SK-N-SH (cell line): Measurements from ENCODE around the gene PTPRK. TPM values are rescaled to one million over a fixed set of nuclear protein-coding genes. Genes with fewer than 3 reads are reported as not detected.

Experiments
- CTCF ChIA-PET: fragments of 300-600, 350-600 bp; formaldehyde crosslinking; extraction: SDS; loops from one replicate; lab custom pipeline; 2021; lab: Yijun Ruan, JAX
- POLR2A ChIA-PET: fragments of 350-600 bp; sonication (Branson Sonifier 250); formaldehyde crosslinking; extraction: SDS; loops from one replicate; lab custom pipeline; 2020; ENCODE audit warnings: antibody characterized with exemption, inconsistent platforms; lab: Yijun Ruan, JAX
- DNase-seq: peaks from one replicate; pipeline ENCODE4 v3.0.0; 2012
- H2AFZ ChIP-seq: fragments of 200-600 bp; sonication (generic); 2 replicates; pipeline ENCODE4 v1.8.1; 2016; ENCODE audit warnings: antibody characterized with exemption, mild to moderate bottlenecking, low read depth
- H3F3A ChIP-seq: fragments of 200-600 bp; sonication (generic); replicated peaks from 2 replicates; pipeline ENCODE3; 2016; ENCODE audit warnings: antibody characterized with exemption, mild to moderate bottlenecking; ENCODE audit not compliant: insufficient read depth
- H3K27ac ChIP-seq, 2 experiments: fragments of 200-500 bp in 1 of 2; fragments of 200-600 bp in 1 of 2; sonication (Bioruptor generic) in 1 of 2; sonication (generic), shearing (Covaris generic) in 1 of 2; 2 replicates each; pipeline versions ENCODE4 v1.5.1 to v1.6.1; 2014 to 2016; ENCODE audit warnings: low read depth in 2 of 2, inconsistent platforms in 1 of 2, low read length in 1 of 2, mild to moderate bottlenecking in 1 of 2, mixed read lengths in 1 of 2
- H3K27me3 ChIP-seq: fragments of 200-600 bp; sonication (generic), shearing (Covaris generic); 2 replicates; pipeline ENCODE4 v1.6.1; 2016; ENCODE audit warnings: mixed run types; ENCODE audit not compliant: insufficient read depth
- H3K36me3 ChIP-seq, 2 experiments: fragments of 200-500 bp in 1 of 2; fragments of 200-600 bp in 1 of 2; sonication (Bioruptor generic) in 1 of 2; sonication (generic) in 1 of 2; replicated peaks in 1 of 2; 2 replicates each; pipeline versions ENCODE3 to v1.5.1; 2014 to 2016; ENCODE audit warnings: low read length in 1 of 2, mild to moderate bottlenecking in 1 of 2; ENCODE audit not compliant: insufficient read depth in 2 of 2, control insufficient read depth in 1 of 2
- H3K4me1 ChIP-seq, 2 experiments: fragments of 200-500 bp in 1 of 2; fragments of 200-600 bp in 1 of 2; sonication (Bioruptor generic) in 1 of 2; sonication (generic), shearing (Covaris generic) in 1 of 2; 2 replicates each; pipeline versions ENCODE4 v1.5.1 to v1.6.1; 2014 to 2016; ENCODE audit warnings: low read depth in 1 of 2, low read length in 1 of 2, mixed run types in 1 of 2; ENCODE audit not compliant: insufficient read depth in 2 of 2, control insufficient read depth in 1 of 2
- H3K4me2 ChIP-seq: fragments of 200-600 bp; sonication (generic), shearing (Covaris generic); 2 replicates; pipeline ENCODE4 v1.6.1; 2017; ENCODE audit warnings: mixed run types
- H3K4me3 ChIP-seq, 2 experiments: fragments of 200-500 bp in 1 of 2; fragments of 200-600 bp in 1 of 2; sonication (Bioruptor generic) in 1 of 2; sonication (generic), shearing (Covaris generic) in 1 of 2; 2 replicates each; pipeline versions ENCODE4 v1.5.1 to v1.8.1; 2014 to 2016; ENCODE audit warnings: low read depth in 2 of 2, inconsistent platforms in 1 of 2, low read length in 1 of 2, mild to moderate bottlenecking in 1 of 2, mixed read lengths in 1 of 2, moderate library complexity in 1 of 2
- H3K79me2 ChIP-seq: fragments of 200-600 bp; sonication (generic); 2 replicates; pipeline ENCODE4 v1.8.1; 2017; ENCODE audit warnings: mild to moderate bottlenecking; ENCODE audit not compliant: insufficient read depth
- H3K9ac ChIP-seq: fragments of 200-600 bp; sonication (generic); 2 replicates; pipeline ENCODE4 v1.6.1; 2017; ENCODE audit warnings: mixed run types
- H3K9me2 ChIP-seq: fragments of 200-600 bp; sonication (generic); 2 replicates; pipeline ENCODE4 v1.6.1; 2017; ENCODE audit warnings: mixed run types
- H3K9me3 ChIP-seq: fragments of 200-600 bp; sonication (generic); 2 replicates; pipeline ENCODE4 v1.6.1; 2017; ENCODE audit warnings: mixed run types, mild to moderate bottlenecking, moderate library complexity
- H4K20me1 ChIP-seq: fragments of 200-600 bp; sonication (generic); 2 replicates; pipeline ENCODE4 v1.6.1; 2017; ENCODE audit warnings: mild to moderate bottlenecking, mixed run types; ENCODE audit not compliant: insufficient read depth
- CTCF ChIP-seq: fragments of 200-600 bp; sonication (generic); IDR thresholded peaks from 2 replicates; pipeline ENCODE4 v1.6.1; 2017; ENCODE audit warnings: antibody characterized with exemption, mild to moderate bottlenecking, moderate library complexity
- EZH2phosphoT487 ChIP-seq: fragments of 200-600 bp; sonication (generic); IDR thresholded peaks from 2 replicates; pipeline ENCODE4 v1.6.1; 2017; ENCODE audit warnings: low read depth, mixed run types, mild to moderate bottlenecking, antibody characterized with exemption, moderate library complexity, borderline replicate concordance
- FOSL2 ChIP-seq: IDR thresholded peaks from 2 replicates; pipeline ENCODE4 v1.4.0; 2012; ENCODE audit warnings: low read depth, mild to moderate bottlenecking, moderate library complexity, borderline replicate concordance
- FOXJ3 ChIP-seq: sonication (generic); formaldehyde crosslinking; IDR thresholded peaks from 2 replicates; pipeline ENCODE4 v1.5.1; 2020; ENCODE audit warnings: mild to moderate bottlenecking, missing genetic modification reagents
- GABPA ChIP-seq: IDR thresholded peaks from 2 replicates; pipeline ENCODE4 v1.4.0; 2012; ENCODE audit warnings: low read depth, mild to moderate bottlenecking
- GATA2 ChIP-seq: sonication (generic); formaldehyde crosslinking; IDR thresholded peaks from 2 replicates; pipeline ENCODE4 v1.5.0; 2020; ENCODE audit warnings: mild to moderate bottlenecking, missing genetic modification reagents
- JUND ChIP-seq: IDR thresholded peaks from 2 replicates; pipeline ENCODE4 v1.4.0; 2012
- MEF2A ChIP-seq: IDR thresholded peaks from 2 replicates; pipeline ENCODE4 v1.4.0; 2012; ENCODE audit warnings: low read depth, borderline replicate concordance
- MXI1 ChIP-seq: IDR thresholded peaks from 2 replicates; pipeline ENCODE4 v1.6.1; 2012; ENCODE audit warnings: mild to moderate bottlenecking, low read depth, low read length, improper control_type of control experiment
- NFIC ChIP-seq: IDR thresholded peaks from 2 replicates; pipeline ENCODE4 v1.4.0; 2012; ENCODE audit warnings: borderline replicate concordance
- NRF1 ChIP-seq: IDR thresholded peaks from 2 replicates; pipeline ENCODE4 v1.6.1; 2012; ENCODE audit warnings: low read depth, mild to moderate bottlenecking, low read length
- PBX3 ChIP-seq: IDR thresholded peaks from 2 replicates; pipeline ENCODE4; 2012
- POLR2AphosphoS5 ChIP-seq: IDR thresholded peaks from 2 replicates; pipeline ENCODE4 v1.6.1; 2012; ENCODE audit warnings: low read depth, low read length
- RXRA ChIP-seq: IDR thresholded peaks from 2 replicates; pipeline ENCODE4 v1.4.0; 2012; ENCODE audit warnings: low read depth, mild to moderate bottlenecking, borderline replicate concordance
- SIN3A ChIP-seq: IDR thresholded peaks from 2 replicates; pipeline ENCODE4 v1.6.1; 2012; ENCODE audit warnings: low read depth, mild to moderate bottlenecking, low read length, moderate library complexity, borderline replicate concordance
- TCF12 ChIP-seq: IDR thresholded peaks from 2 replicates; pipeline ENCODE4 v1.4.0; 2012
- USF1 ChIP-seq: IDR thresholded peaks from 2 replicates; pipeline ENCODE4 v1.4.0; 2012; ENCODE audit warnings: low read depth, borderline replicate concordance
- USF2 ChIP-seq: fragments of 150-350 bp; IDR thresholded peaks from 2 replicates; pipeline ENCODE4 v1.6.1; 2017; ENCODE audit warnings: antibody characterized with exemption, low read length, low read depth, borderline replicate concordance
- YY1 ChIP-seq: IDR thresholded peaks from 2 replicates; pipeline ENCODE4 v1.4.0; 2012; ENCODE audit warnings: low read depth, mild to moderate bottlenecking
- ZBTB33 ChIP-seq: IDR thresholded peaks from 2 replicates; pipeline ENCODE4 v1.4.0; 2012; ENCODE audit warnings: low read depth, borderline replicate concordance
- WGBS: methylation state at CpG from one replicate; pipeline ENCODE4 v1.1.6; 2017; ENCODE audit warnings: low lambda C conversion rate; 5-methylcytosine and 5-hydroxymethylcytosine counted together
- polyA plus RNA-seq, 3 experiments: library from polyadenylated mRNA; depleted of rRNA; stranded (reverse); fragments of >200 nt; gene quantifications; 2 replicates each; pipeline ENCODE4 v1.2.3, GENCODE V29; 2012

PTPRK gene
- polyA plus RNA-seq, 1 of the 3 experiments (the other 2 are of a cell fraction), result 9.5 TPM

GRCh38 chr6:128479048-128479666 lies 41.2 kb downstream of the PTPRK start:
- Histone ChIP-seq H3K79me2 (peaks cover 28% of the 10 kb centered on the region; the same call in 1 of the 2 replicates), H3K4me3 (peak overlapping the region in 1 of 2 experiments; percentile 30; a peak in 1 of 4 replicates), H2AFZ (no peak overlapping the region), H3K9me2 (no peaks in the 10 kb centered on the region), H3K4me1 (peaks cover 0 to 29% of the 10 kb centered on the region in 2 experiments; a peak in 3 of 4 replicates), H3K27ac (no peak overlapping the region), H3K4me2 (peak overlapping the region; percentile 52; the same call in 1 of the 2 replicates), H3K36me3 (no peaks in the 10 kb centered on the region), H4K20me1 (no peaks in the 10 kb centered on the region), H3K27me3 (no peaks in the 10 kb centered on the region), H3K9ac (no peak overlapping the region), H3K9me3 (no peaks in the 10 kb centered on the region), H3F3A (peaks cover 5% of the 10 kb centered on the region)
- WGBS, result 89% methylated on average over 2 of the region's 2 CpGs
- ChIA-PET CTCF (no interaction called here), POLR2A (no interaction called here)
- DNase-seq, result no peak
- TF ChIP-seq EZH2phosphoT487, result no peak

- peaks cover 5% of the 10 kb centered on the region for H3F3A ChIP-seq
- WGBS, result 85% methylated on average over 3 of the region's 3 CpGs
- H3K9me3 ChIP-seq, result no peaks in the 10 kb centered on the region
- no peak overlapping the region for H2AFZ ChIP-seq
- H4K20me1 ChIP-seq, result no peaks in the 10 kb centered on the region
- ChIA-PET POLR2A (no interaction called here), CTCF (no interaction called here)
- no peak overlapping the region for H3K9ac ChIP-seq
- H3K4me1 ChIP-seq, result peaks cover 0 to 28% of the 10 kb centered on the region in 2 experiments; a peak in 3 of 4 replicates
- H3K79me2 ChIP-seq, result peaks cover 35% of the 10 kb centered on the region; the same call in 1 of the 2 replicates
- no peak overlapping the region for H3K27ac ChIP-seq
- peak overlapping the region in 1 of 2 experiments; percentile 30; a peak in 2 of 4 replicates for H3K4me3 ChIP-seq
- H3K27me3 ChIP-seq, result no peaks in the 10 kb centered on the region
- no peak for DNase-seq
- H3K36me3 ChIP-seq, result no peaks in the 10 kb centered on the region
- H3K9me2 ChIP-seq, result no peaks in the 10 kb centered on the region
- H3K4me2 ChIP-seq, result peak overlapping the region; percentile 52; the same call in 1 of the 2 replicates
- TF ChIP-seq POLR2AphosphoS5, result no peak
- no peak for TF ChIP-seq RXRA
- no peak for TF ChIP-seq GATA2 (CRISPR knock-in tag)
- TF ChIP-seq PBX3, result no peak
- no peak for TF ChIP-seq USF2
- TF ChIP-seq NFIC, result no peak
- no peak for TF ChIP-seq YY1
- TF ChIP-seq ZBTB33, result no peak
- no peak for TF ChIP-seq USF1
- TF ChIP-seq MEF2A, result no peak
- no peak for TF ChIP-seq GABPA
- no peak for TF ChIP-seq FOSL2
- TF ChIP-seq NRF1, result no peak
- TF ChIP-seq MXI1, result no peak
- no peak for TF ChIP-seq TCF12
- no peak for TF ChIP-seq CTCF
- TF ChIP-seq JUND, result no peak
- no peak for TF ChIP-seq FOXJ3
- TF ChIP-seq SIN3A, result no peak
Observed at GRCh38 chr6:128478230-128479047, 42.0 kb downstream of the PTPRK start.
